GM23338 (cell line): ENCODE measurements around the gene UBASH3A. TPM values are rescaled to one million over a fixed set of nuclear protein-coding genes. Genes with fewer than 3 reads are reported as not detected.

Source experiments
- ATAC-seq: fragments of 200-7000 bp; cut with Tn5 transposase; 3 replicates; pipeline ENCODE4 v1.9.1; 2020
- DNase-seq: peaks from one replicate; pipeline ENCODE4 v3.0.0-alpha.2; 2015; ENCODE audit warnings: low spot score
- H2AFZ ChIP-seq: fragments of 200-600 bp; sonication (generic); 2 replicates; pipeline ENCODE4 v1.8.0; 2016; ENCODE audit warnings: antibody characterized with exemption, mild to moderate bottlenecking, moderate library complexity
- H3F3A ChIP-seq: fragments of 200-600 bp; sonication (generic); replicated peaks from 2 replicates; pipeline ENCODE4 v1.8.0; 2017; ENCODE audit warnings: antibody characterized with exemption, mixed run types, low read depth
- H3K27ac ChIP-seq: fragments of 200-600 bp; sonication (generic); 2 replicates; pipeline ENCODE4 v1.6.1; 2016; ENCODE audit warnings: low read depth
- H3K27me3 ChIP-seq: fragments of 200-600 bp; sonication (generic); 2 replicates; pipeline ENCODE4 v1.8.0; 2016; ENCODE audit warnings: mild to moderate bottlenecking, mixed run types, moderate library complexity; ENCODE audit not compliant: insufficient read depth
- H3K36me3 ChIP-seq: fragments of 200-600 bp; sonication (generic); 2 replicates; pipeline ENCODE4 v1.8.0; 2016; ENCODE audit warnings: mild to moderate bottlenecking; ENCODE audit not compliant: insufficient read depth
- H3K4me1 ChIP-seq: fragments of 200-600 bp; sonication (generic); 2 replicates; pipeline ENCODE4 v1.8.0; 2016; ENCODE audit warnings: mild to moderate bottlenecking, moderate library complexity; ENCODE audit not compliant: insufficient read depth
- H3K4me2 ChIP-seq: fragments of 200-600 bp; sonication (generic); 2 replicates; pipeline ENCODE4 v1.7.1; 2017; ENCODE audit warnings: mixed run types
- H3K4me3 ChIP-seq: fragments of 200-600 bp; sonication (generic); 2 replicates; pipeline ENCODE4 v1.6.1; 2016; ENCODE audit warnings: mixed run types
- H3K79me2 ChIP-seq: fragments of 200-600 bp; sonication (generic); replicated peaks from 2 replicates; pipeline ENCODE4 v1.8.0; 2017; ENCODE audit warnings: mild to moderate bottlenecking; ENCODE audit not compliant: insufficient read depth
- H3K9me2 ChIP-seq: fragments of 200-600 bp; sonication (generic); 2 replicates; pipeline ENCODE4 v1.8.0; 2017; ENCODE audit not compliant: insufficient read depth
- H4K20me1 ChIP-seq: fragments of 200-600 bp; sonication (generic); replicated peaks from 2 replicates; pipeline ENCODE4 v1.8.0; 2017; ENCODE audit warnings: mild to moderate bottlenecking; ENCODE audit not compliant: insufficient read depth
- H3K27ac Mint-ChIP-seq: 2 replicates; pipeline ENCODE4 v1.8.0; 2020; ENCODE audit warnings: inconsistent platforms, mild to moderate bottlenecking, moderate library complexity, mixed read lengths
- H3K27me3 Mint-ChIP-seq: 3 replicates; pipeline ENCODE4 v1.8.0; 2022; ENCODE audit warnings: low read depth, mild to moderate bottlenecking, moderate library complexity, mixed read lengths, inconsistent platforms; ENCODE audit not compliant: insufficient read depth, poor library complexity
- H3K36me3 Mint-ChIP-seq: 3 replicates; pipeline ENCODE4 v1.8.0; 2021; ENCODE audit warnings: low read depth, mild to moderate bottlenecking, inconsistent platforms, moderate library complexity, mixed read lengths
- H3K4me1 Mint-ChIP-seq: 3 replicates; pipeline ENCODE4 v1.8.0; 2020; ENCODE audit warnings: mild to moderate bottlenecking, inconsistent platforms, mixed read lengths
- H3K4me3 Mint-ChIP-seq: 3 replicates; pipeline ENCODE4 v1.8.0; 2021; ENCODE audit warnings: moderate library complexity, mild to moderate bottlenecking, inconsistent platforms, mixed read lengths
- H3K9me3 Mint-ChIP-seq: 3 replicates; pipeline ENCODE4 v1.8.0; 2020; ENCODE audit warnings: moderate library complexity, mild to moderate bottlenecking, inconsistent platforms, mixed read lengths
- CREB1 ChIP-seq: fragments of 250-450 bp; sonication (Bioruptor Pico); IDR thresholded peaks from 2 replicates; pipeline ENCODE4 v1.5.0; 2020; ENCODE audit warnings: low read depth, mild to moderate bottlenecking, moderate library complexity
- EZH2phosphoT487 ChIP-seq: fragments of 200-600 bp; sonication (generic); IDR thresholded peaks from one replicate; pipeline ENCODE4 v1.8.1; 2018; ENCODE audit warnings: antibody characterized with exemption; ENCODE audit not compliant: unreplicated experiment
- JUNB ChIP-seq: IDR thresholded peaks from one replicate; pipeline ENCODE4 v1.6.1; 2016; ENCODE audit warnings: antibody characterized with exemption; ENCODE audit not compliant: unreplicated experiment
- POLR2AphosphoS5 ChIP-seq: IDR thresholded peaks from 2 replicates; pipeline ENCODE4 v1.6.1; 2016; ENCODE audit warnings: antibody characterized with exemption, low read depth
- STAT1 ChIP-seq: IDR thresholded peaks from one replicate; pipeline ENCODE4 v1.6.1; 2016; ENCODE audit warnings: antibody characterized with exemption; ENCODE audit not compliant: unreplicated experiment
- ZNF114 ChIP-seq: fragments of 250-450 bp; sonication (Bioruptor Pico); IDR thresholded peaks from 2 replicates; pipeline ENCODE4 v1.5.0; 2020; ENCODE audit warnings: mild to moderate bottlenecking, moderate library complexity
- ZNF331 ChIP-seq: fragments of 250-450 bp; sonication (Bioruptor Pico); IDR thresholded peaks from 2 replicates; pipeline ENCODE4 v1.5.0; 2020; ENCODE audit warnings: low read depth, mild to moderate bottlenecking, moderate library complexity
- polyA plus RNA-seq: library from polyadenylated mRNA; unstranded; fragments of >200 nt; fragmentation: Nextera tagmentation; extraction: Ambion mirVana; gene quantifications from 2 replicates; pipeline ENCODE4 v1.2.1, GENCODE V29; 2016
- total RNA-seq: library from RNA; depleted of rRNA; stranded (reverse); fragments of >200 nt; shearing (Covaris generic); gene quantifications from 2 replicates; pipeline ENCODE4 v1.2.3, GENCODE V29; 2014
- TF ChIP-seq, protein P1 (sequence below): fragments of 250-450 bp; sonication (Bioruptor Pico); IDR thresholded peaks from 2 replicates; pipeline ENCODE4 v1.5.0; 2020; ENCODE audit warnings: mild to moderate bottlenecking, moderate library complexity
- TF ChIP-seq, protein P2 (sequence below): IDR thresholded peaks from one replicate; pipeline ENCODE4 v1.6.1; 2018; ENCODE audit warnings: antibody characterized with exemption; ENCODE audit not compliant: unreplicated experiment

The UBASH3A gene
- total and polyA plus RNA-seq, 2 experiments from 2014 or later = not detected

DNA sequence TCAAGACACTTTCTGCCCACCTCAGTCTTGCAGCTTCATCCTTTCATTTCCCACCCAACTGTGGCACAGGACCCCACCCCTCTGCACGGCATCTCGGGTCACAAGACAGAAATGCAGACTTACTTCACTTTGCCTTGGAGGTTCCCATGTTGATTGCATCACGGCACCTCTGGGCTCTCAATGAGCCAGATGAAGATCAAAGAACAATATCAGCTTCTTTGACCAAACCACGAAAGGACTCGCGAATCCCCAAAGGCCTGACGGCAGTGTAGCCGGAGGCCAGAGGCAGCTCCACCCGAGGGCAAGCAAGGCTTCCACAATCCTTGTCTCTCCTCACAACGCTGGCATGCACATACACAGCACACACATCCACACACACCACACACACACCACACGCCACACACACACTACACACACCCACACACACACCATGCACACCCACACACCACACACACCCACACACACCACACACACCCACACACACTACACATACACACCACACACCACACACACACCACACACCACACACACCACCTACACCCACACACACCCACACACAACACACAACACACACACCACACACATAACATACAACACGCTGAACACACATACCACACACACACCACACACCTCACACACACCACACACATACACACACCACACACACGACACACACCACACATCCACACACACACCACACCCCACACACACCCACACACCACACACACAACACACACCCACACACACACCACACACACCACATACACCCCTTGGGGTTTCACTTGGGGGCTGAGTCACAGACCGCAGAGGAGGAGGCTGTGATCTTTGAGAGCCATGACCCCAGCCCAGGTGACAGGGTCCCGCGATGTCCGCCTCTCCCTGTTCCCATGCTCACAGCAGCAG, 35.8 kb downstream of the UBASH3A start:
- H3K4me1 Mint-ChIP-seq = 0 out of 3 replicates have a peak, but pooled peaks cover 2% of the 10 kb centered on the region
- Histone ChIP-seq H3K9me2 (no peaks in the 10 kb centered on the region), H3K36me3 (no peaks in the 10 kb centered on the region), H3K27ac (no peak overlapping the region), H2AFZ (no peak overlapping the region), H3K79me2 (no peaks in the 10 kb centered on the region), H3K4me3 (no peak overlapping the region), H3F3A (no peaks in the 10 kb centered on the region), H3K27me3 (no peaks in the 10 kb centered on the region), H3K4me1 (no peaks in the 10 kb centered on the region), H3K4me2 (no peak overlapping the region), H4K20me1 (no peaks in the 10 kb centered on the region)
- no peak for DNase-seq
- H3K9me3 Mint-ChIP-seq = peaks cover 4% of the 10 kb centered on the region; the same call in 2 of the 3 replicates
- no peak overlapping the region for H3K27ac Mint-ChIP-seq
- no peak overlapping the region for H3K4me3 Mint-ChIP-seq
- peaks cover 5% of the 10 kb centered on the region for H3K27me3 Mint-ChIP-seq
- H3K36me3 Mint-ChIP-seq = no peaks in the 10 kb centered on the region
- ATAC-seq = no peak
- TF ChIP-seq, protein P1, sequence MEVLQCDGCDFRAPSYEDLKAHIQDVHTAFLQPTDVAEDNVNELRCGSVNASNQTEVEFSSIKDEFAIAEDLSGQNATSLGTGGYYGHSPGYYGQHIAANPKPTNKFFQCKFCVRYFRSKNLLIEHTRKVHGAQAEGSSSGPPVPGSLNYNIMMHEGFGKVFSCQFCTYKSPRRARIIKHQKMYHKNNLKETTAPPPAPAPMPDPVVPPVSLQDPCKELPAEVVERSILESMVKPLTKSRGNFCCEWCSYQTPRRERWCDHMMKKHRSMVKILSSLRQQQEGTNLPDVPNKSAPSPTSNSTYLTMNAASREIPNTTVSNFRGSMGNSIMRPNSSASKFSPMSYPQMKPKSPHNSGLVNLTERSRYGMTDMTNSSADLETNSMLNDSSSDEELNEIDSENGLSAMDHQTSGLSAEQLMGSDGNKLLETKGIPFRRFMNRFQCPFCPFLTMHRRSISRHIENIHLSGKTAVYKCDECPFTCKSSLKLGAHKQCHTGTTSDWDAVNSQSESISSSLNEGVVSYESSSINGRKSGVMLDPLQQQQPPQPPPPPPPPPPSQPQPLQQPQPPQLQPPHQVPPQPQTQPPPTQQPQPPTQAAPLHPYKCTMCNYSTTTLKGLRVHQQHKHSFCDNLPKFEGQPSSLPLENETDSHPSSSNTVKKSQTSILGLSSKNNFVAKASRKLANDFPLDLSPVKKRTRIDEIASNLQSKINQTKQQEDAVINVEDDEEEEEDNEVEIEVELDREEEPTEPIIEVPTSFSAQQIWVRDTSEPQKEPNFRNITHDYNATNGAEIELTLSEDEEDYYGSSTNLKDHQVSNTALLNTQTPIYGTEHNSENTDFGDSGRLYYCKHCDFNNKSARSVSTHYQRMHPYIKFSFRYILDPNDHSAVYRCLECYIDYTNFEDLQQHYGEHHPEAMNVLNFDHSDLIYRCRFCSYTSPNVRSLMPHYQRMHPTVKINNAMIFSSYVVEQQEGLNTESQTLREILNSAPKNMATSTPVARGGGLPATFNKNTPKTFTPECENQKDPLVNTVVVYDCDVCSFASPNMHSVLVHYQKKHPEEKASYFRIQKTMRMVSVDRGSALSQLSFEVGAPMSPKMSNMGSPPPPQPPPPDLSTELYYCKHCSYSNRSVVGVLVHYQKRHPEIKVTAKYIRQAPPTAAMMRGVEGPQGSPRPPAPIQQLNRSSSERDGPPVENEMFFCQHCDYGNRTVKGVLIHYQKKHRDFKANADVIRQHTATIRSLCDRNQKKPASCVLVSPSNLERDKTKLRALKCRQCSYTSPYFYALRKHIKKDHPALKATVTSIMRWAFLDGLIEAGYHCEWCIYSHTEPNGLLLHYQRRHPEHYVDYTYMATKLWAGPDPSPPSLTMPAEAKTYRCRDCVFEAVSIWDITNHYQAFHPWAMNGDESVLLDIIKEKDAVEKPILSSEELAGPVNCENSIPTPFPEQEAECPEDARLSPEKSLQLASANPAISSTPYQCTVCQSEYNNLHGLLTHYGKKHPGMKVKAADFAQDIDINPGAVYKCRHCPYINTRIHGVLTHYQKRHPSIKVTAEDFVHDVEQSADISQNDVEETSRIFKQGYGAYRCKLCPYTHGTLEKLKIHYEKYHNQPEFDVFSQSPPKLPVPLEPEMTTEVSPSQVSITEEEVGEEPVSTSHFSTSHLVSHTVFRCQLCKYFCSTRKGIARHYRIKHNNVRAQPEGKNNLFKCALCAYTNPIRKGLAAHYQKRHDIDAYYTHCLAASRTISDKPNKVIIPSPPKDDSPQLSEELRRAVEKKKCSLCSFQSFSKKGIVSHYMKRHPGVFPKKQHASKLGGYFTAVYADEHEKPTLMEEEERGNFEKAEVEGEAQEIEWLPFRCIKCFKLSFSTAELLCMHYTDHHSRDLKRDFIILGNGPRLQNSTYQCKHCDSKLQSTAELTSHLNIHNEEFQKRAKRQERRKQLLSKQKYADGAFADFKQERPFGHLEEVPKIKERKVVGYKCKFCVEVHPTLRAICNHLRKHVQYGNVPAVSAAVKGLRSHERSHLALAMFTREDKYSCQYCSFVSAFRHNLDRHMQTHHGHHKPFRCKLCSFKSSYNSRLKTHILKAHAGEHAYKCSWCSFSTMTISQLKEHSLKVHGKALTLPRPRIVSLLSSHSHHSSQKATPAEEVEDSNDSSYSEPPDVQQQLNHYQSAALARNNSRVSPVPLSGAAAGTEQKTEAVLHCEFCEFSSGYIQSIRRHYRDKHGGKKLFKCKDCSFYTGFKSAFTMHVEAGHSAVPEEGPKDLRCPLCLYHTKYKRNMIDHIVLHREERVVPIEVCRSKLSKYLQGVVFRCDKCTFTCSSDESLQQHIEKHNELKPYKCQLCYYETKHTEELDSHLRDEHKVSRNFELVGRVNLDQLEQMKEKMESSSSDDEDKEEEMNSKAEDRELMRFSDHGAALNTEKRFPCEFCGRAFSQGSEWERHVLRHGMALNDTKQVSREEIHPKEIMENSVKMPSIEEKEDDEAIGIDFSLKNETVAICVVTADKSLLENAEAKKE = no peak
- TF ChIP-seq JUNB (no peak), POLR2AphosphoS5 (no peak), STAT1 (no peak), ZNF331 (CRISPR knock-in tag) (no peak), EZH2phosphoT487 (no peak), ZNF114 (CRISPR knock-in tag) (no peak), CREB1 (CRISPR knock-in tag) (no peak)
- TF ChIP-seq, protein P2, sequence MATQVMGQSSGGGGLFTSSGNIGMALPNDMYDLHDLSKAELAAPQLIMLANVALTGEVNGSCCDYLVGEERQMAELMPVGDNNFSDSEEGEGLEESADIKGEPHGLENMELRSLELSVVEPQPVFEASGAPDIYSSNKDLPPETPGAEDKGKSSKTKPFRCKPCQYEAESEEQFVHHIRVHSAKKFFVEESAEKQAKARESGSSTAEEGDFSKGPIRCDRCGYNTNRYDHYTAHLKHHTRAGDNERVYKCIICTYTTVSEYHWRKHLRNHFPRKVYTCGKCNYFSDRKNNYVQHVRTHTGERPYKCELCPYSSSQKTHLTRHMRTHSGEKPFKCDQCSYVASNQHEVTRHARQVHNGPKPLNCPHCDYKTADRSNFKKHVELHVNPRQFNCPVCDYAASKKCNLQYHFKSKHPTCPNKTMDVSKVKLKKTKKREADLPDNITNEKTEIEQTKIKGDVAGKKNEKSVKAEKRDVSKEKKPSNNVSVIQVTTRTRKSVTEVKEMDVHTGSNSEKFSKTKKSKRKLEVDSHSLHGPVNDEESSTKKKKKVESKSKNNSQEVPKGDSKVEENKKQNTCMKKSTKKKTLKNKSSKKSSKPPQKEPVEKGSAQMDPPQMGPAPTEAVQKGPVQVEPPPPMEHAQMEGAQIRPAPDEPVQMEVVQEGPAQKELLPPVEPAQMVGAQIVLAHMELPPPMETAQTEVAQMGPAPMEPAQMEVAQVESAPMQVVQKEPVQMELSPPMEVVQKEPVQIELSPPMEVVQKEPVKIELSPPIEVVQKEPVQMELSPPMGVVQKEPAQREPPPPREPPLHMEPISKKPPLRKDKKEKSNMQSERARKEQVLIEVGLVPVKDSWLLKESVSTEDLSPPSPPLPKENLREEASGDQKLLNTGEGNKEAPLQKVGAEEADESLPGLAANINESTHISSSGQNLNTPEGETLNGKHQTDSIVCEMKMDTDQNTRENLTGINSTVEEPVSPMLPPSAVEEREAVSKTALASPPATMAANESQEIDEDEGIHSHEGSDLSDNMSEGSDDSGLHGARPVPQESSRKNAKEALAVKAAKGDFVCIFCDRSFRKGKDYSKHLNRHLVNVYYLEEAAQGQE = no peak
